ENCODE data around the gene LRRTM4. TPM values are rescaled to one million over a fixed set of nuclear protein-coding genes. Genes with fewer than 3 reads are reported as not detected.
"Not testable (repeated sequence)": the region's sequence is repeated elsewhere in the genome, so short reads cannot be mapped to it uniquely, and the experiment has no call there.

The LRRTM4 gene
- total RNA-seq, 2 donors from 2014 or later, result 0.33 TPM; not detected in 1

- intact Hi-C loops (cut with DNase I), result no loop called here
- Histone ChIP-seq H3K9me3 (no peaks in the 10 kb centered on the region), H3K4me3 (no peak overlapping the region), H3K36me3 (replicated peaks in 1 of 2; ENCODE audit: insufficient read depth in 1 of 2, low read depth in 2 of 2) (no peaks in the 10 kb centered on the region), H3K27me3 (no peaks in the 10 kb centered on the region), H3K4me1 (no peaks in the 10 kb centered on the region), H3K27ac (no peak overlapping the region)
- no peak for ATAC-seq
- TF ChIP-seq POLR2A (IDR thresholded peaks at IDR 0.05), result no peak
- TF ChIP-seq CTCF (IDR thresholded peaks at IDR 0.05), result no peak
- 69 to 85% methylated on average over 1 of the region's 1 CpG for WGBS, 2 donors
- DNase-seq, result no peak
Measured at GRCh38 chr2:77149565-77149964, 372.6 kb downstream of the LRRTM4 start.

- ATAC-seq (no peak), DNase-seq (no peak)
- intact Hi-C loops (cut with DNase I), result no loop called here
- no peak for TF ChIP-seq POLR2A (IDR thresholded peaks at IDR 0.05)
- no peaks in the 10 kb centered on the region for H3K27me3 ChIP-seq
- no peak overlapping the region for H3K27ac ChIP-seq
- H3K4me1 ChIP-seq, result no peaks in the 10 kb centered on the region
- H3K36me3 ChIP-seq (replicated peaks in 1 of 2; ENCODE audit: insufficient read depth in 1 of 2, low read depth in 2 of 2), result no peaks in the 10 kb centered on the region
- H3K4me3 ChIP-seq, result no peak overlapping the region
- 52 to 60% methylated on average over 2 of the region's 2 CpGs for WGBS, 2 donors
- no peaks in the 10 kb centered on the region for H3K9me3 ChIP-seq
Measured at GRCh38 chr2:77147153-77147552, 375.0 kb downstream of the LRRTM4 start.

- Histone ChIP-seq H3K9me3 (no peaks in the 10 kb centered on the region), H3K27me3 (no peaks in the 10 kb centered on the region), H3K4me1 (no peaks in the 10 kb centered on the region), H3K4me3 (no peak overlapping the region), H3K27ac (no peak overlapping the region), H3K36me3 (replicated peaks in 1 of 2; ENCODE audit: insufficient read depth in 1 of 2, low read depth in 2 of 2) (no peaks in the 10 kb centered on the region)
- intact Hi-C loops (cut with DNase I), result no loop called here
- no peak for ATAC-seq
- TF ChIP-seq POLR2A (IDR thresholded peaks at IDR 0.05), result no peak
- TF ChIP-seq CTCF (IDR thresholded peaks at IDR 0.05), result no peak
- no peak for DNase-seq
Measured at GRCh38 chr2:77144772-77145171, 377.4 kb downstream of the LRRTM4 start.

- H3K27ac ChIP-seq, result no peak overlapping the region
- no peaks in the 10 kb centered on the region for H3K4me1 ChIP-seq
- no peak for DNase-seq
- no peaks in the 10 kb centered on the region for H3K27me3 ChIP-seq
- no peak overlapping the region for H3K4me3 ChIP-seq
- no peaks in the 10 kb centered on the region for H3K9me3 ChIP-seq
- intact Hi-C loops (cut with DNase I), result no loop called here
- H3K36me3 ChIP-seq (replicated peaks in 1 of 2; ENCODE audit: insufficient read depth in 1 of 2, low read depth in 2 of 2), result no peaks in the 10 kb centered on the region
- TF ChIP-seq CTCF (IDR thresholded peaks at IDR 0.05) (no peak), POLR2A (IDR thresholded peaks at IDR 0.05) (no peak)
- no peak for ATAC-seq
- WGBS, 2 donors, result 71 to 81% methylated on average over 3 of the region's 3 CpGs
Measured at GRCh38 chr2:77142141-77142540, 380.0 kb downstream of the LRRTM4 start.

GRCh38 chr2:77128479-77128878, 393.7 kb downstream of the LRRTM4 start:
- intact Hi-C loops (cut with DNase I); ATAC-seq; H3K4me3 ChIP-seq; H3K36me3 ChIP-seq (replicated peaks in 1 of 2; ENCODE audit: insufficient read depth in 1 of 2, low read depth in 2 of 2); H3K27me3 ChIP-seq; DNase-seq; H3K27ac ChIP-seq; H3K9me3 ChIP-seq; H3K4me1 ChIP-seq: not testable (repeated sequence)
- 76 to 82% methylated on average over 8 of the region's 8 CpGs for WGBS, 2 donors

- no peaks in the 10 kb centered on the region for H3K9me3 ChIP-seq
- ATAC-seq, result no peak
- no peak overlapping the region for H3K27ac ChIP-seq
- no peaks in the 10 kb centered on the region for H3K27me3 ChIP-seq
- H3K4me1 ChIP-seq, result no peaks in the 10 kb centered on the region
- H3K36me3 ChIP-seq (replicated peaks in 1 of 2; ENCODE audit: insufficient read depth in 1 of 2, low read depth in 2 of 2), result no peaks in the 10 kb centered on the region
- intact Hi-C loops (cut with DNase I), result no loop called here
- no peak for DNase-seq
- H3K4me3 ChIP-seq, result no peak overlapping the region
- no peak for TF ChIP-seq CTCF (IDR thresholded peaks at IDR 0.05)
- TF ChIP-seq POLR2A (IDR thresholded peaks at IDR 0.05), result no peak
Measured at GRCh38 chr2:77127345-77127744, 394.8 kb downstream of the LRRTM4 start.
